IPS-18a (cell line): ENCODE results near the gene POU2F1.

Experiments used
- H3K27ac ChIP-seq: one replicate; pipeline ENCODE4 v1.5.1; 2013; ENCODE audit warnings: low read length
- H3K27me3 ChIP-seq: one replicate; pipeline ENCODE4 v1.6.1; 2013; ENCODE audit warnings: mild to moderate bottlenecking, low read length; ENCODE audit not compliant: control insufficient read depth, insufficient read depth
- H3K36me3 ChIP-seq: one replicate; pipeline ENCODE4 v1.6.1; 2013; ENCODE audit warnings: low read depth, low read length; ENCODE audit not compliant: control insufficient read depth
- H3K4me1 ChIP-seq: one replicate; pipeline ENCODE4 v1.6.1; 2013; ENCODE audit warnings: low read depth, low read length; ENCODE audit not compliant: control insufficient read depth
- H3K4me3 ChIP-seq: one replicate; pipeline ENCODE4 v1.5.1; 2013; ENCODE audit warnings: low read length
- H3K9ac ChIP-seq: one replicate; pipeline ENCODE4 v1.6.1; 2013; ENCODE audit warnings: mild to moderate bottlenecking, low read length, moderate library complexity
- H3K9me3 ChIP-seq: one replicate; pipeline ENCODE4 v1.6.1; 2013; ENCODE audit warnings: low read depth, low read length; ENCODE audit not compliant: control insufficient read depth

The POU2F1 gene

GRCh38 chr1:167330601-167331293 lies 110.1 kb downstream of the POU2F1 start:
- Histone ChIP-seq H3K9me3 (no peaks in the 10 kb centered on the region), H3K27ac (no peak overlapping the region), H3K4me1 (peaks cover 26% of the 10 kb centered on the region), H3K27me3 (no peaks in the 10 kb centered on the region), H3K36me3 (no peaks in the 10 kb centered on the region), H3K9ac (no peak overlapping the region), H3K4me3 (no peak overlapping the region)

- H3K4me3 ChIP-seq, result no peak overlapping the region
Observed at GRCh38 chr1:167331650-167332049, 111.0 kb downstream of the POU2F1 start.

GRCh38 chr1:167332503-167332902 lies 111.8 kb downstream of the POU2F1 start:
- H3K9me3 ChIP-seq, result no peaks in the 10 kb centered on the region
- no peaks in the 10 kb centered on the region for H3K27me3 ChIP-seq
- no peak overlapping the region for H3K27ac ChIP-seq
- no peaks in the 10 kb centered on the region for H3K36me3 ChIP-seq
- no peak overlapping the region for H3K9ac ChIP-seq
- H3K4me1 ChIP-seq, result peaks cover 24% of the 10 kb centered on the region
- no peak overlapping the region for H3K4me3 ChIP-seq

More at GRCh38 chr1:167331650-167332049, 111.0 kb downstream of the POU2F1 start:
- H3K4me1 ChIP-seq, result peaks cover 26% of the 10 kb centered on the region
- no peak overlapping the region for H3K9ac ChIP-seq
- no peaks in the 10 kb centered on the region for H3K9me3 ChIP-seq
- no peaks in the 10 kb centered on the region for H3K27me3 ChIP-seq
- no peak overlapping the region for H3K27ac ChIP-seq
- no peaks in the 10 kb centered on the region for H3K36me3 ChIP-seq

- no peak overlapping the region for H3K27ac ChIP-seq
- no peak overlapping the region for H3K4me3 ChIP-seq
- no peak overlapping the region for H3K9ac ChIP-seq
- no peaks in the 10 kb centered on the region for H3K27me3 ChIP-seq
- H3K9me3 ChIP-seq, result no peaks in the 10 kb centered on the region
- peaks cover 6% of the 10 kb centered on the region for H3K36me3 ChIP-seq
- peaks cover 20% of the 10 kb centered on the region for H3K4me1 ChIP-seq
Observed at GRCh38 chr1:167333124-167333523, 112.4 kb downstream of the POU2F1 start.

- Histone ChIP-seq H3K9me3 (no peaks in the 10 kb centered on the region), H3K27ac (no peak overlapping the region), H3K27me3 (no peaks in the 10 kb centered on the region), H3K4me3 (no peak overlapping the region), H3K4me1 (peaks cover 14% of the 10 kb centered on the region), H3K36me3 (peaks cover 9% of the 10 kb centered on the region), H3K9ac (no peak overlapping the region)
Observed at GRCh38 chr1:167333703-167334102, 113.0 kb downstream of the POU2F1 start.

GRCh38 chr1:167339405-167339804 lies 118.7 kb downstream of the POU2F1 start:
- no peaks in the 10 kb centered on the region for H3K9me3 ChIP-seq
- H3K27me3 ChIP-seq, result no peaks in the 10 kb centered on the region
- no peak overlapping the region for H3K9ac ChIP-seq
- peaks cover 8% of the 10 kb centered on the region for H3K4me1 ChIP-seq
- peaks cover 11% of the 10 kb centered on the region for H3K36me3 ChIP-seq
- no peak overlapping the region for H3K4me3 ChIP-seq
- H3K27ac ChIP-seq, result no peak overlapping the region

- Histone ChIP-seq H3K36me3 (peaks cover 8% of the 10 kb centered on the region), H3K4me1 (peaks cover 18% of the 10 kb centered on the region), H3K4me3 (no peak overlapping the region), H3K27ac (no peak overlapping the region), H3K9ac (no peak overlapping the region), H3K9me3 (no peaks in the 10 kb centered on the region), H3K27me3 (no peaks in the 10 kb centered on the region)
Observed at GRCh38 chr1:167342846-167343245, 122.2 kb downstream of the POU2F1 start.

- peaks cover 2% of the 10 kb centered on the region for H3K36me3 ChIP-seq
- no peaks in the 10 kb centered on the region for H3K27me3 ChIP-seq
- no peak overlapping the region for H3K27ac ChIP-seq
- peaks cover 18% of the 10 kb centered on the region for H3K4me1 ChIP-seq
- no peaks in the 10 kb centered on the region for H3K9me3 ChIP-seq
- no peak overlapping the region for H3K4me3 ChIP-seq
- no peak overlapping the region for H3K9ac ChIP-seq
Observed at GRCh38 chr1:167344112-167344511, 123.4 kb downstream of the POU2F1 start.

- H3K27me3 ChIP-seq, result no peaks in the 10 kb centered on the region
- no peaks in the 10 kb centered on the region for H3K9me3 ChIP-seq
- no peak overlapping the region for H3K27ac ChIP-seq
- no peak overlapping the region for H3K4me3 ChIP-seq
- H3K36me3 ChIP-seq, result peaks cover 2% of the 10 kb centered on the region
- no peak overlapping the region for H3K9ac ChIP-seq
- peaks cover 18% of the 10 kb centered on the region for H3K4me1 ChIP-seq
Observed at GRCh38 chr1:167344615-167345385, 124.1 kb downstream of the POU2F1 start.

GRCh38 chr1:167345386-167345733 lies 124.7 kb downstream of the POU2F1 start:
- H3K4me1 ChIP-seq, result peaks cover 18% of the 10 kb centered on the region
- H3K36me3 ChIP-seq, result peaks cover 2% of the 10 kb centered on the region
- no peak overlapping the region for H3K4me3 ChIP-seq
- H3K9ac ChIP-seq, result no peak overlapping the region
- H3K9me3 ChIP-seq, result no peaks in the 10 kb centered on the region
- H3K27ac ChIP-seq, result no peak overlapping the region
- H3K27me3 ChIP-seq, result no peaks in the 10 kb centered on the region

- H3K36me3 ChIP-seq, result no peaks in the 10 kb centered on the region
- H3K9me3 ChIP-seq, result no peaks in the 10 kb centered on the region
- H3K27ac ChIP-seq, result no peak overlapping the region
- no peak overlapping the region for H3K4me3 ChIP-seq
- H3K27me3 ChIP-seq, result no peaks in the 10 kb centered on the region
- peaks cover 3% of the 10 kb centered on the region for H3K4me1 ChIP-seq
- no peak overlapping the region for H3K9ac ChIP-seq
Observed at GRCh38 chr1:167357305-167357704, 136.6 kb downstream of the POU2F1 start.

GRCh38 chr1:167359295-167359694 lies 138.6 kb downstream of the POU2F1 start:
- Histone ChIP-seq H3K36me3 (no peaks in the 10 kb centered on the region), H3K9me3 (no peaks in the 10 kb centered on the region), H3K4me3 (no peak overlapping the region), H3K9ac (no peak overlapping the region), H3K27me3 (no peaks in the 10 kb centered on the region), H3K4me1 (peaks cover 4% of the 10 kb centered on the region), H3K27ac (no peak overlapping the region)
